Fibroblast of mammary gland (primary cell): Measurements from ENCODE around the gene HSPA1B.
"Not testable (repeated sequence)": the region's sequence is repeated elsewhere in the genome, so short reads cannot be mapped to it uniquely, and the experiment has no call there.

Experiments used
- DNase-seq: peaks from one replicate; pipeline ENCODE4 v3.0.0-alpha.2; 2010; ENCODE audit warnings: low read depth
- H3K4me3 ChIP-seq: 2 replicates; pipeline ENCODE4 v1.5.1; 2011; ENCODE audit warnings: low read depth, mild to moderate bottlenecking, low read length, moderate library complexity; ENCODE audit not compliant: control insufficient read depth
- CTCF ChIP-seq: conservative IDR thresholded peaks from 2 replicates; pipeline ENCODE4 v1.5.1; 2011; ENCODE audit warnings: low read depth, low read length, inconsistent platforms; ENCODE audit not compliant: control insufficient read depth, insufficient read depth

Gene HSPA1B

GRCh38 chr6:31782126-31782855 lies 45.2 kb upstream of the HSPA1B start:
- no peak for TF ChIP-seq CTCF
- no peak for DNase-seq
- no peak overlapping the region for H3K4me3 ChIP-seq

- no peak overlapping the region for H3K4me3 ChIP-seq
- no peak for TF ChIP-seq CTCF
- no peak for DNase-seq
These were observed 43.2 kb upstream of the HSPA1B start for GRCh38 chr6:31784098-31784925.

GRCh38 chr6:31785475-31785874 lies 42.1 kb upstream of the HSPA1B start:
- TF ChIP-seq CTCF = no peak
- no peak overlapping the region for H3K4me3 ChIP-seq
- DNase-seq = no peak

- TF ChIP-seq CTCF = peak; percentile 72
- no peak overlapping the region for H3K4me3 ChIP-seq
- peak; percentile 56 for DNase-seq
These were observed 36.0 kb upstream of the HSPA1B start for GRCh38 chr6:31791324-31792089.

- no peak for TF ChIP-seq CTCF
- no peak overlapping the region for H3K4me3 ChIP-seq
- no peak for DNase-seq
These were observed 35.5 kb upstream of the HSPA1B start for GRCh38 chr6:31792090-31792374.

- no peak overlapping the region for H3K4me3 ChIP-seq
- DNase-seq = peak; percentile 59
- TF ChIP-seq CTCF = no peak
These were observed 34.8 kb upstream of the HSPA1B start for GRCh38 chr6:31792761-31793171.

GRCh38 chr6:31793927-31794245 lies 33.7 kb upstream of the HSPA1B start:
- H3K4me3 ChIP-seq = peak overlapping the region; percentile 96
- DNase-seq = not testable (repeated sequence)
